ENCODE data around the gene CD70. TPM values are rescaled to one million over a fixed set of nuclear protein-coding genes. Genes with fewer than 3 reads are reported as not detected.
"Not testable (repeated sequence)": the region's sequence is repeated elsewhere in the genome, so short reads cannot be mapped to it uniquely, and the experiment has no call there.

CD70 gene
- total RNA-seq, 1 donor from 2014 or later: 0.51 TPM

- peaks cover 5% of the 10 kb centered on the region for H3K9me3 Mint-ChIP-seq (ENCODE audit: unreplicated experiment)
- H3K4me3 Mint-ChIP-seq (ENCODE audit: unreplicated experiment): no peak overlapping the region
- TF ChIP-seq CTCF (IDR thresholded peaks at IDR 0.05; ENCODE audit: unreplicated experiment): no peak
- H3K36me3 Mint-ChIP-seq (ENCODE audit: low read depth, unreplicated experiment): peaks cover 4% of the 10 kb centered on the region
- no peak overlapping the region for H3K27ac Mint-ChIP-seq (ENCODE audit: unreplicated experiment)
- H3K27me3 Mint-ChIP-seq (ENCODE audit: unreplicated experiment): peaks cover 2% of the 10 kb centered on the region
- no peaks in the 10 kb centered on the region for H3K4me1 Mint-ChIP-seq (ENCODE audit: unreplicated experiment)
- DNase-seq (ENCODE audit: low spot score): no peak
Observed at GRCh38 chr19:6599866-6600454, 9.0 kb upstream of the CD70 start.

GRCh38 chr19:6598254-6598892, 7.4 kb upstream of the CD70 start:
- H3K4me3 Mint-ChIP-seq (ENCODE audit: unreplicated experiment); H3K4me1 Mint-ChIP-seq (ENCODE audit: unreplicated experiment); H3K9me3 Mint-ChIP-seq (ENCODE audit: unreplicated experiment); H3K27me3 Mint-ChIP-seq (ENCODE audit: unreplicated experiment); DNase-seq (ENCODE audit: low spot score); H3K27ac Mint-ChIP-seq (ENCODE audit: unreplicated experiment); H3K36me3 Mint-ChIP-seq (ENCODE audit: low read depth, unreplicated experiment): not testable (repeated sequence)

- H3K36me3 Mint-ChIP-seq (ENCODE audit: low read depth, unreplicated experiment); H3K9me3 Mint-ChIP-seq (ENCODE audit: unreplicated experiment); H3K4me1 Mint-ChIP-seq (ENCODE audit: unreplicated experiment): not testable (repeated sequence)
Observed at GRCh38 chr19:6597471-6598253, 6.7 kb upstream of the CD70 start.

GRCh38 chr19:6596621-6597020, 5.7 kb upstream of the CD70 start:
- Mint-ChIP-seq H3K27me3 (ENCODE audit: unreplicated experiment) (no peaks in the 10 kb centered on the region), H3K27ac (ENCODE audit: unreplicated experiment) (no peak overlapping the region), H3K4me1 (ENCODE audit: unreplicated experiment) (no peaks in the 10 kb centered on the region), H3K36me3 (ENCODE audit: low read depth, unreplicated experiment) (peaks cover 4% of the 10 kb centered on the region), H3K4me3 (ENCODE audit: unreplicated experiment) (no peak overlapping the region), H3K9me3 (ENCODE audit: unreplicated experiment) (peaks cover 5% of the 10 kb centered on the region)
- TF ChIP-seq CTCF (IDR thresholded peaks at IDR 0.05; ENCODE audit: unreplicated experiment): no peak
- DNase-seq (ENCODE audit: low spot score): no peak

More at GRCh38 chr19:6597471-6598253, 6.7 kb upstream of the CD70 start:
- DNase-seq (ENCODE audit: low spot score); H3K27ac Mint-ChIP-seq (ENCODE audit: unreplicated experiment); H3K27me3 Mint-ChIP-seq (ENCODE audit: unreplicated experiment); H3K4me3 Mint-ChIP-seq (ENCODE audit: unreplicated experiment): not testable (repeated sequence)

GRCh38 chr19:6593651-6594416, 2.9 kb upstream of the CD70 start:
- TF ChIP-seq CTCF (IDR thresholded peaks at IDR 0.05; ENCODE audit: unreplicated experiment): no peak
- peaks cover 8% of the 10 kb centered on the region for H3K36me3 Mint-ChIP-seq (ENCODE audit: low read depth, unreplicated experiment)
- H3K9me3 Mint-ChIP-seq (ENCODE audit: unreplicated experiment): peaks cover 5% of the 10 kb centered on the region
- no peak overlapping the region for H3K4me3 Mint-ChIP-seq (ENCODE audit: unreplicated experiment)
- H3K27me3 Mint-ChIP-seq (ENCODE audit: unreplicated experiment): peaks cover 14% of the 10 kb centered on the region
- peaks cover 10% of the 10 kb centered on the region for H3K4me1 Mint-ChIP-seq (ENCODE audit: unreplicated experiment)
- DNase-seq (ENCODE audit: low spot score): no peak
- no peak overlapping the region for H3K27ac Mint-ChIP-seq (ENCODE audit: unreplicated experiment)

All from endothelial cell (in vitro differentiated cells).